ENCODE measurements around the gene KLHL29.

- TF ChIP-seq POLR2AphosphoS5 (IDR thresholded peaks at IDR 0.05; ENCODE audit: low read depth, low read length) (no peak), TAF1 (IDR thresholded peaks at IDR 0.05; ENCODE audit: borderline replicate concordance, insufficient read depth, low read length) (no peak), SIN3A (IDR thresholded peaks at IDR 0.05; ENCODE audit: borderline replicate concordance, insufficient read depth, low read length) (no peak)
- TF ChIP-seq, protein P1, sequence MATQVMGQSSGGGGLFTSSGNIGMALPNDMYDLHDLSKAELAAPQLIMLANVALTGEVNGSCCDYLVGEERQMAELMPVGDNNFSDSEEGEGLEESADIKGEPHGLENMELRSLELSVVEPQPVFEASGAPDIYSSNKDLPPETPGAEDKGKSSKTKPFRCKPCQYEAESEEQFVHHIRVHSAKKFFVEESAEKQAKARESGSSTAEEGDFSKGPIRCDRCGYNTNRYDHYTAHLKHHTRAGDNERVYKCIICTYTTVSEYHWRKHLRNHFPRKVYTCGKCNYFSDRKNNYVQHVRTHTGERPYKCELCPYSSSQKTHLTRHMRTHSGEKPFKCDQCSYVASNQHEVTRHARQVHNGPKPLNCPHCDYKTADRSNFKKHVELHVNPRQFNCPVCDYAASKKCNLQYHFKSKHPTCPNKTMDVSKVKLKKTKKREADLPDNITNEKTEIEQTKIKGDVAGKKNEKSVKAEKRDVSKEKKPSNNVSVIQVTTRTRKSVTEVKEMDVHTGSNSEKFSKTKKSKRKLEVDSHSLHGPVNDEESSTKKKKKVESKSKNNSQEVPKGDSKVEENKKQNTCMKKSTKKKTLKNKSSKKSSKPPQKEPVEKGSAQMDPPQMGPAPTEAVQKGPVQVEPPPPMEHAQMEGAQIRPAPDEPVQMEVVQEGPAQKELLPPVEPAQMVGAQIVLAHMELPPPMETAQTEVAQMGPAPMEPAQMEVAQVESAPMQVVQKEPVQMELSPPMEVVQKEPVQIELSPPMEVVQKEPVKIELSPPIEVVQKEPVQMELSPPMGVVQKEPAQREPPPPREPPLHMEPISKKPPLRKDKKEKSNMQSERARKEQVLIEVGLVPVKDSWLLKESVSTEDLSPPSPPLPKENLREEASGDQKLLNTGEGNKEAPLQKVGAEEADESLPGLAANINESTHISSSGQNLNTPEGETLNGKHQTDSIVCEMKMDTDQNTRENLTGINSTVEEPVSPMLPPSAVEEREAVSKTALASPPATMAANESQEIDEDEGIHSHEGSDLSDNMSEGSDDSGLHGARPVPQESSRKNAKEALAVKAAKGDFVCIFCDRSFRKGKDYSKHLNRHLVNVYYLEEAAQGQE (IDR thresholded peaks at IDR 0.05; ENCODE audit: insufficient read depth in 1 of 2, low read depth in 2 of 2, low read length in 2 of 2), result no peak
Measured at GRCh38 chr2:23503682-23504081, 118.7 kb downstream of the KLHL29 start.
